Vagina (tissue), 2 donors: ENCODE data around the gene SERPINC1.
"Not testable (repeated sequence)": the region's sequence is repeated elsewhere in the genome, so short reads cannot be mapped to it uniquely, and the experiment has no call there.

Experiments used
- POLR2AphosphoS5 ChIP-seq, 2 donors: sonication (generic); formaldehyde crosslinking; IDR thresholded peaks; one replicate each; pipeline ENCODE4 v1.9.0; 2017; ENCODE audit warnings: antibody characterized with exemption in 2 of 2, mild to moderate bottlenecking in 2 of 2, low read depth in 1 of 2; ENCODE audit not compliant: insufficient read depth in 1 of 2
- TF ChIP-seq, protein P1 (sequence below), 3 experiments: fragments of 450-650 bp in 2 of 3; fragments of 200-600 bp in 1 of 3; sonication (generic) in 1 of 3; IDR thresholded peaks; one replicate each; pipeline ENCODE4 v1.5.1; 2017 to 2019; ENCODE audit warnings: antibody characterized with exemption in 3 of 3, mild to moderate bottlenecking in 2 of 3, moderate library complexity in 2 of 3

DNA sequence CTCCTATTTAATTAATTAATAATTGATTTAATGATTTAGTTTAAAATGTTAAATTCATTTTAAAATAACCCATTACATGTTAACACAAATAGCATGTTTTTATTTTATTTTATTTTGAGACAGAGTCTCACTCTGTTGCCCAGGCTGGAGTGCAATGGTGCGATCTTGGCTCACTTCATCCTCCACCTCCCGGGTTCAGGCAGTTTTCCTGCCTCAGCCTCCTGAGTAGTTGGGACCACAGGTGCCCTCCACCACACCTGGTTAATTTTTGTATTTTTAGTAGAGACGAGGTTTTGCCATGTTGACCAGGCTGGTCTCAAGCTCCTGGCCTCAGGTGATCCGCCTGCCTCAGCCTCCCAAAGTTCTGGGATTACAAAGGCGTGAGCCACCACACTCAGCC, 57.6 kb downstream of the SERPINC1 start:
- TF ChIP-seq, protein P1, sequence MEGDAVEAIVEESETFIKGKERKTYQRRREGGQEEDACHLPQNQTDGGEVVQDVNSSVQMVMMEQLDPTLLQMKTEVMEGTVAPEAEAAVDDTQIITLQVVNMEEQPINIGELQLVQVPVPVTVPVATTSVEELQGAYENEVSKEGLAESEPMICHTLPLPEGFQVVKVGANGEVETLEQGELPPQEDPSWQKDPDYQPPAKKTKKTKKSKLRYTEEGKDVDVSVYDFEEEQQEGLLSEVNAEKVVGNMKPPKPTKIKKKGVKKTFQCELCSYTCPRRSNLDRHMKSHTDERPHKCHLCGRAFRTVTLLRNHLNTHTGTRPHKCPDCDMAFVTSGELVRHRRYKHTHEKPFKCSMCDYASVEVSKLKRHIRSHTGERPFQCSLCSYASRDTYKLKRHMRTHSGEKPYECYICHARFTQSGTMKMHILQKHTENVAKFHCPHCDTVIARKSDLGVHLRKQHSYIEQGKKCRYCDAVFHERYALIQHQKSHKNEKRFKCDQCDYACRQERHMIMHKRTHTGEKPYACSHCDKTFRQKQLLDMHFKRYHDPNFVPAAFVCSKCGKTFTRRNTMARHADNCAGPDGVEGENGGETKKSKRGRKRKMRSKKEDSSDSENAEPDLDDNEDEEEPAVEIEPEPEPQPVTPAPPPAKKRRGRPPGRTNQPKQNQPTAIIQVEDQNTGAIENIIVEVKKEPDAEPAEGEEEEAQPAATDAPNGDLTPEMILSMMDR (IDR thresholded peaks at IDR 0.05), result not testable (repeated sequence)
- TF ChIP-seq POLR2AphosphoS5 (IDR thresholded peaks at IDR 0.05; ENCODE audit: insufficient read depth in 1 of 2, low read depth in 1 of 2), result not testable (repeated sequence)
